ENCODE results near the gene SPRED3.
"Not testable (repeated sequence)": the region's sequence is repeated elsewhere in the genome, so short reads cannot be mapped to it uniquely, and the experiment has no call there.

SPRED3 gene

GRCh38 chr19:38417544-38418506 lies 29.3 kb downstream of the SPRED3 start:
- Histone ChIP-seq H3K27me3 (ENCODE audit: control insufficient read depth, insufficient read depth, low read length) (no peaks in the 10 kb centered on the region), H3K27ac (ENCODE audit: low read depth, low read length) (no peak overlapping the region), H3K4me3 (ENCODE audit: low read length) (peak overlapping the region; percentile 48), H3K9ac (ENCODE audit: low read length) (no peak overlapping the region), H3K4me1 (ENCODE audit: control insufficient read depth, insufficient read depth, low read length) (no peaks in the 10 kb centered on the region), H3K36me3 (ENCODE audit: control insufficient read depth, insufficient read depth, low read length) (no peaks in the 10 kb centered on the region)

GRCh38 chr19:38420935-38421334 lies 32.4 kb downstream of the SPRED3 start:
- Histone ChIP-seq H3K4me3 (ENCODE audit: low read length) (no peak overlapping the region), H3K9ac (ENCODE audit: low read length) (no peak overlapping the region), H3K36me3 (ENCODE audit: control insufficient read depth, insufficient read depth, low read length) (no peaks in the 10 kb centered on the region), H3K27ac (ENCODE audit: low read depth, low read length) (no peak overlapping the region), H3K27me3 (ENCODE audit: control insufficient read depth, insufficient read depth, low read length) (no peaks in the 10 kb centered on the region), H3K4me1 (ENCODE audit: control insufficient read depth, insufficient read depth, low read length) (no peaks in the 10 kb centered on the region)

GRCh38 chr19:38421856-38422255 lies 33.4 kb downstream of the SPRED3 start:
- H3K4me1 ChIP-seq (ENCODE audit: control insufficient read depth, insufficient read depth, low read length): no peaks in the 10 kb centered on the region
- H3K4me3 ChIP-seq (ENCODE audit: low read length): no peak overlapping the region
- H3K9ac ChIP-seq (ENCODE audit: low read length): no peak overlapping the region
- no peaks in the 10 kb centered on the region for H3K36me3 ChIP-seq (ENCODE audit: control insufficient read depth, insufficient read depth, low read length)
- no peak overlapping the region for H3K27ac ChIP-seq (ENCODE audit: low read depth, low read length)
- no peaks in the 10 kb centered on the region for H3K27me3 ChIP-seq (ENCODE audit: control insufficient read depth, insufficient read depth, low read length)

- no peaks in the 10 kb centered on the region for H3K36me3 ChIP-seq (ENCODE audit: control insufficient read depth, insufficient read depth, low read length)
- H3K27me3 ChIP-seq (ENCODE audit: control insufficient read depth, insufficient read depth, low read length): no peaks in the 10 kb centered on the region
- no peaks in the 10 kb centered on the region for H3K4me1 ChIP-seq (ENCODE audit: control insufficient read depth, insufficient read depth, low read length)
- no peak overlapping the region for H3K4me3 ChIP-seq (ENCODE audit: low read length)
- no peak overlapping the region for H3K27ac ChIP-seq (ENCODE audit: low read depth, low read length)
- H3K9ac ChIP-seq (ENCODE audit: low read length): no peak overlapping the region
Observed at GRCh38 chr19:38422438-38422837, 33.9 kb downstream of the SPRED3 start.

- H3K4me3 ChIP-seq (ENCODE audit: low read length): no peak overlapping the region
- no peaks in the 10 kb centered on the region for H3K4me1 ChIP-seq (ENCODE audit: control insufficient read depth, insufficient read depth, low read length)
- H3K27ac ChIP-seq (ENCODE audit: low read depth, low read length): no peak overlapping the region
- no peaks in the 10 kb centered on the region for H3K36me3 ChIP-seq (ENCODE audit: control insufficient read depth, insufficient read depth, low read length)
- H3K27me3 ChIP-seq (ENCODE audit: control insufficient read depth, insufficient read depth, low read length): no peaks in the 10 kb centered on the region
- H3K9ac ChIP-seq (ENCODE audit: low read length): no peak overlapping the region
Observed at GRCh38 chr19:38424272-38424671, 35.8 kb downstream of the SPRED3 start.

GRCh38 chr19:38425222-38425809 lies 36.8 kb downstream of the SPRED3 start:
- Histone ChIP-seq H3K27me3 (ENCODE audit: control insufficient read depth, insufficient read depth, low read length) (no peaks in the 10 kb centered on the region), H3K27ac (ENCODE audit: low read depth, low read length) (no peak overlapping the region), H3K4me1 (ENCODE audit: control insufficient read depth, insufficient read depth, low read length) (no peaks in the 10 kb centered on the region), H3K36me3 (ENCODE audit: control insufficient read depth, insufficient read depth, low read length) (no peaks in the 10 kb centered on the region), H3K9ac (ENCODE audit: low read length) (no peak overlapping the region), H3K4me3 (ENCODE audit: low read length) (no peak overlapping the region)

- Histone ChIP-seq H3K36me3 (ENCODE audit: control insufficient read depth, insufficient read depth, low read length) (no peaks in the 10 kb centered on the region), H3K27ac (ENCODE audit: low read depth, low read length) (no peak within 1 kb of the TSS), H3K27me3 (ENCODE audit: control insufficient read depth, insufficient read depth, low read length) (no peaks in the 10 kb centered on the region), H3K4me1 (ENCODE audit: control insufficient read depth, insufficient read depth, low read length) (no peaks in the 10 kb centered on the region), H3K4me3 (ENCODE audit: low read length) (no peak within 1 kb of the TSS), H3K9ac (ENCODE audit: low read length) (no peak within 1 kb of the TSS)
Observed at GRCh38 chr19:38425810-38426466, 37.4 kb downstream of the SPRED3 start, which contains the start of gene RASGRP4. Gene RASGRP4, minus strand, starts transcription at chr19:38426219. Its CDS starts 128 bp downstream, at chr19:38426091.

GRCh38 chr19:38427035-38427677 lies 38.7 kb downstream of the SPRED3 start:
- H3K27ac ChIP-seq (ENCODE audit: low read depth, low read length); H3K27me3 ChIP-seq (ENCODE audit: control insufficient read depth, insufficient read depth, low read length): not testable (repeated sequence)

GRCh38 chr19:38429055-38429810 lies 40.7 kb downstream of the SPRED3 start:
- Histone ChIP-seq H3K4me3 (ENCODE audit: low read length) (no peak overlapping the region), H3K4me1 (ENCODE audit: control insufficient read depth, insufficient read depth, low read length) (no peaks in the 10 kb centered on the region), H3K9ac (ENCODE audit: low read length) (no peak overlapping the region), H3K36me3 (ENCODE audit: control insufficient read depth, insufficient read depth, low read length) (no peaks in the 10 kb centered on the region), H3K27ac (ENCODE audit: low read depth, low read length) (no peak overlapping the region), H3K27me3 (ENCODE audit: control insufficient read depth, insufficient read depth, low read length) (peaks cover 5% of the 10 kb centered on the region)

More at GRCh38 chr19:38427035-38427677, 38.7 kb downstream of the SPRED3 start:
- H3K36me3 ChIP-seq (ENCODE audit: control insufficient read depth, insufficient read depth, low read length); H3K9ac ChIP-seq (ENCODE audit: low read length); H3K4me3 ChIP-seq (ENCODE audit: low read length); H3K4me1 ChIP-seq (ENCODE audit: control insufficient read depth, insufficient read depth, low read length): not testable (repeated sequence)

GRCh38 chr19:38429811-38430156 lies 41.3 kb downstream of the SPRED3 start:
- no peak overlapping the region for H3K4me3 ChIP-seq (ENCODE audit: low read length)
- H3K27me3 ChIP-seq (ENCODE audit: control insufficient read depth, insufficient read depth, low read length): peaks cover 10% of the 10 kb centered on the region
- no peak overlapping the region for H3K27ac ChIP-seq (ENCODE audit: low read depth, low read length)
- H3K36me3 ChIP-seq (ENCODE audit: control insufficient read depth, insufficient read depth, low read length): no peaks in the 10 kb centered on the region
- H3K9ac ChIP-seq (ENCODE audit: low read length): no peak overlapping the region
- no peaks in the 10 kb centered on the region for H3K4me1 ChIP-seq (ENCODE audit: control insufficient read depth, insufficient read depth, low read length)

GRCh38 chr19:38430931-38431330 lies 42.4 kb downstream of the SPRED3 start:
- no peak overlapping the region for H3K27ac ChIP-seq (ENCODE audit: low read depth, low read length)
- H3K36me3 ChIP-seq (ENCODE audit: control insufficient read depth, insufficient read depth, low read length): no peaks in the 10 kb centered on the region
- H3K4me3 ChIP-seq (ENCODE audit: low read length): no peak overlapping the region
- peaks cover 13% of the 10 kb centered on the region for H3K27me3 ChIP-seq (ENCODE audit: control insufficient read depth, insufficient read depth, low read length)
- H3K9ac ChIP-seq (ENCODE audit: low read length): no peak overlapping the region
- H3K4me1 ChIP-seq (ENCODE audit: control insufficient read depth, insufficient read depth, low read length): no peaks in the 10 kb centered on the region
